Measurements from ENCODE around the gene PSORS1C1. TPM values are rescaled to one million over a fixed set of nuclear protein-coding genes. Genes with fewer than 3 reads are reported as not detected.

PSORS1C1 gene
- total RNA-seq, 1 donor from 2014 or later = 0.93 TPM

DNA sequence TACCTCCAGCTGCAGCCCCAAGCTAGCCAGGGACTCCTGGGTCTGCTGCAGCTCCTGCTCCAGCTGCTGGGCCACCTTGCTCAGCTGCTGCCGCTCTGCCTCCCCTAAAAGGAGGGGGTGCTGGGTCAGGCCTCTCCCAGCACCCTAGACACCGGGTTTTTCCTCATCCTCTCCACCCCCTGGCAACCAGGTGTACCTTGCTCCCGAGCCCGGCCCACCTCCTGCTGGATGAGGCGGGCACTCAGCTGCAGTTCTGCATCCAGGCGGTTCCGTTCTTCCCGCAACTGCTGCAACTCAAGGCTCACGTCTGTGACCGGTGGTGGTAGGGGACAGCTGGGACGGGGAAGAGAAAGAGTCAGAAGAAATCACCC, 30.4 kb downstream of the PSORS1C1 start:
- ChIA-PET POLR2A (interaction anchor here (1.0 kb wide), 1 partner anchor 14 kb away, joined by 4 read pairs; the partner anchor contains the start of gene TCF19), CTCF (interaction anchor here (0.8 to 3.1 kb wide), 3 partner anchors 16 to 299 kb away, joined by 3 to 10 read pairs (median 3); no protein-coding TSS in a partner anchor)
- intact Hi-C loops (cut with micrococcal nuclease) = no loop called here

DNA sequence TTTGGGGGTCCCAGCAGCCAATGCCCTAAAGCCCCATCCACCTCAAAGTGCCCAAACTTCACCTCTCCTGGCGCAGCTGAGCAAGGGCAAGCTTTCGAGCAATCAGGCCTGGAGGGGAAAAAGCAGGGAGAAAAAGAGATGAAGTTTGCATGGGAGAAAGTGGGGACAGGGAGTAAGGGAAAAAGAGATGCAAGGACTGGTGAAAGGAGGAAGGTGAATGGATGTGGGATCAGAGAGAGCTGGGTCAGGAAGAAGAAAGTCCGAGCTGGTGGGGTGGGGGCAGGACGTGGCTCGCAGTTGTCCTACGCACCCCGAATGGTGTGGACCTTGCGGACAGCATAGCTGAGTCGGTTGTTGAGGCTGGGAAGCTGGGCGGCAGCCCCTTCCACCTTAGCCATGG, 30.8 kb downstream of the PSORS1C1 start:
- no peaks in the 10 kb centered on the region for H3K27me3 Mint-ChIP-seq
- H3K4me3 Mint-ChIP-seq = no peak overlapping the region
- no peak for DNase-seq
- H3K9me3 Mint-ChIP-seq = no peaks in the 10 kb centered on the region
- H3K4me1 Mint-ChIP-seq = peaks cover 3% of the 10 kb centered on the region
- no peak for TF ChIP-seq CTCF (IDR thresholded peaks at IDR 0.05)
- H3K27ac Mint-ChIP-seq = no peak overlapping the region
- intact Hi-C loops (cut with micrococcal nuclease) = no loop called here
- H3K36me3 Mint-ChIP-seq (ENCODE audit: low read depth) = peaks cover 48% of the 10 kb centered on the region
- CTCF ChIA-PET = interaction anchor here (1.0 to 3.1 kb wide), 3 partner anchors 8 to 299 kb away, joined by 3 to 10 read pairs (median 3); no protein-coding TSS in a partner anchor
- no peak for ATAC-seq (ENCODE audit: low read depth)
- POLR2A ChIA-PET = interaction anchor here (1.0 kb wide), 1 partner anchor 13 kb away, joined by 4 read pairs; the partner anchor contains the start of gene TCF19

More for the DNA sequence above, 30.4 kb downstream of the PSORS1C1 start:
- peaks cover 3% of the 10 kb centered on the region for H3K4me1 Mint-ChIP-seq
- no peaks in the 10 kb centered on the region for H3K27me3 Mint-ChIP-seq
- DNase-seq (no peak), ATAC-seq (ENCODE audit: low read depth) (no peak)
- H3K36me3 Mint-ChIP-seq (ENCODE audit: low read depth) = peaks cover 44% of the 10 kb centered on the region
- no peak overlapping the region for H3K4me3 Mint-ChIP-seq
- no peak overlapping the region for H3K27ac Mint-ChIP-seq
- TF ChIP-seq CTCF (IDR thresholded peaks at IDR 0.05) = no peak
- no peaks in the 10 kb centered on the region for H3K9me3 Mint-ChIP-seq

GRCh38 chr6:31149827-31150447, 35.3 kb downstream of the PSORS1C1 start:
- POLR2A ChIA-PET = interaction anchor here (0.6 kb wide), 1 partner anchor 250 kb away, joined by 7 read pairs; no protein-coding TSS in a partner anchor
- H3K9me3 Mint-ChIP-seq = no peaks in the 10 kb centered on the region

DNA sequence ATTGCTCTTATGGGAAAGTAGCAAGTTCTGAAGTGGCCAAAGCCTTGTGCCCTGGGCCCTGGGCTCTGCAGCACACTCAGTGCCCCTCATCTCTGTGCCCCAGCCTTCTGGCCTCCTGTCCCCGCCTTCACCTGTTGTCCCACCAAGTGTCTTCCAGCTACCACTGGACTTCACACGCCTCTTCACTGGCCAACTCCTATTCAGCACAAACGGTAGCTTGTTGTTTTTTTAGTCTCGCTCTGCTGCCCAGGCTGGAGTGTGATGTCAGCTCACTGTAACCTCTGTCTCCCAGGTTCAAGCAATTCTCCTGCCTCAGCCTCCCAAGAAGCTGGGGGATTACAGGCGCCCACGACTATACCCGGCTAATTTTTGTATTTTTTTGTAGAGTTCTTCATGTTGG, 38.2 kb downstream of the PSORS1C1 start:
- Mint-ChIP-seq H3K36me3 (ENCODE audit: low read depth) (peaks cover 41% of the 10 kb centered on the region), H3K4me1 (peaks cover 13% of the 10 kb centered on the region), H3K27ac (no peak overlapping the region), H3K4me3 (no peak overlapping the region), H3K9me3 (no peaks in the 10 kb centered on the region), H3K27me3 (no peaks in the 10 kb centered on the region)
- TF ChIP-seq CTCF (IDR thresholded peaks at IDR 0.05) = no peak
- ATAC-seq (ENCODE audit: low read depth) (no peak), DNase-seq (no peak)
- intact Hi-C loops (cut with micrococcal nuclease) = no loop called here
- CTCF ChIA-PET = no interaction called here
- POLR2A ChIA-PET = interaction anchor here (0.8 kb wide), 1 partner anchor 51 kb away, joined by 6 read pairs; no protein-coding TSS in a partner anchor

More at GRCh38 chr6:31149827-31150447, 35.3 kb downstream of the PSORS1C1 start:
- H3K27me3 Mint-ChIP-seq = no peaks in the 10 kb centered on the region
- no peak overlapping the region for H3K4me3 Mint-ChIP-seq
- no peak for DNase-seq
- H3K4me1 Mint-ChIP-seq = peaks cover 3% of the 10 kb centered on the region
- intact Hi-C loops (cut with micrococcal nuclease) = no loop called here
- TF ChIP-seq CTCF (IDR thresholded peaks at IDR 0.05) = no peak
- peaks cover 55% of the 10 kb centered on the region for H3K36me3 Mint-ChIP-seq (ENCODE audit: low read depth)
- no peak for ATAC-seq (ENCODE audit: low read depth)
- CTCF ChIA-PET = interaction anchor here (0.6 kb wide), 1 partner anchor 737 kb away, joined by 3 read pairs; no protein-coding TSS in a partner anchor
- H3K27ac Mint-ChIP-seq = no peak overlapping the region

DNA sequence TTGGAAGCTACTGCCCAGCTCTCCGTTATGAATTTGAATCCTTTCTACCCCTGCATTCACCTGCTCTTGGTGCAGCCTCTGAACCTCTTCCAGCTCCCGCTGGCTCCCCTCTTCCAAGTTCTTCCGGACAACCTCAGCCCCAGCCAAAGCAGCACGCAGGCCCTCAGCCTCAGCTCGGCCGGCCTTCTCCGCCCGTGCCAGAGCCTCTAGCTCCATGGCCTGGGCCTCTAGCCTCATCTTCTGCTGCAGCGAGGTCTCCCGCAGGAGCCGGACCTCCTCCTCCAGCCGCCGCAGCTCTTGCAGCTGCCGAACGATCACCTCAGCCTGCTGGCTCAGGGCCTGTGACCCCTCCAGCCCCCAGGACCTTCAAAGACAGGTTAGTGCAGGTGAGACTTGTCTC, 39.8 kb downstream of the PSORS1C1 start:
- ChIA-PET POLR2A (interaction anchor here (0.5 kb wide), 1 partner anchor 1087 kb away, joined by 3 read pairs; no protein-coding TSS in a partner anchor), CTCF (no interaction called here)
- no peaks in the 10 kb centered on the region for H3K9me3 Mint-ChIP-seq
- ATAC-seq (ENCODE audit: low read depth) = no peak
- no peak overlapping the region for H3K4me3 Mint-ChIP-seq
- H3K27me3 Mint-ChIP-seq = no peaks in the 10 kb centered on the region
- peaks cover 40% of the 10 kb centered on the region for H3K36me3 Mint-ChIP-seq (ENCODE audit: low read depth)
- H3K4me1 Mint-ChIP-seq = peaks cover 23% of the 10 kb centered on the region
- no peak for DNase-seq
- intact Hi-C loops (cut with micrococcal nuclease) = no loop called here
- no peak overlapping the region for H3K27ac Mint-ChIP-seq
- no peak for TF ChIP-seq CTCF (IDR thresholded peaks at IDR 0.05)

Measured in activated B cell treated with CpG ODN at 0.5 μM for 24 hours (primary cell).